HG03460 (cell line): ENCODE results near the gene SGK2.
"Not testable (repeated sequence)": the region's sequence is repeated elsewhere in the genome, so short reads cannot be mapped to it uniquely, and the experiment has no call there.

ENCODE experiments used
- ATAC-seq: cut with Tn5 transposase; IDR thresholded peaks from one replicate; pipeline ENCODE4 v1.9.1; 2021; ENCODE audit not compliant: unreplicated experiment

SGK2 gene

GRCh38 chr20:43590392-43591303 is 31.8 kb downstream of the SGK2 start, which contains the start of gene IFT52:
TSS of gene IFT52 (plus strand) at chr20:43590937. CDS start at chr20:43594699, 3,762 bp downstream.
- ATAC-seq, result peak; percentile 100

GRCh38 chr20:43601960-43602359 is 43.1 kb downstream of the SGK2 start:
- not testable (repeated sequence) for ATAC-seq

- no peak for ATAC-seq
These were observed 44.3 kb downstream of the SGK2 start for GRCh38 chr20:43603124-43603523.

- no peak for ATAC-seq
These were observed 46.9 kb downstream of the SGK2 start for GRCh38 chr20:43605715-43606114.

- ATAC-seq, result not testable (repeated sequence)
These were observed 48.5 kb downstream of the SGK2 start for GRCh38 chr20:43607278-43607677.

- no peak for ATAC-seq
These were observed 72.8 kb downstream of the SGK2 start for GRCh38 chr20:43631598-43631997.
